GM23338 (cell line): ENCODE measurements around the gene ZBTB46. TPM values are rescaled to one million over a fixed set of nuclear protein-coding genes. Genes with fewer than 3 reads are reported as not detected.

Experiments
- ATAC-seq: fragments of 200-7000 bp; cut with Tn5 transposase; 3 replicates; pipeline ENCODE4 v1.9.1; 2020
- DNase-seq: peaks from one replicate; pipeline ENCODE4 v3.0.0-alpha.2; 2015; ENCODE audit warnings: low spot score
- H2AFZ ChIP-seq: fragments of 200-600 bp; sonication (generic); 2 replicates; pipeline ENCODE4 v1.8.0; 2016; ENCODE audit warnings: antibody characterized with exemption, mild to moderate bottlenecking, moderate library complexity
- H3F3A ChIP-seq: fragments of 200-600 bp; sonication (generic); replicated peaks from 2 replicates; pipeline ENCODE4 v1.8.0; 2017; ENCODE audit warnings: antibody characterized with exemption, mixed run types, low read depth
- H3K27ac ChIP-seq: fragments of 200-600 bp; sonication (generic); 2 replicates; pipeline ENCODE4 v1.6.1; 2016; ENCODE audit warnings: low read depth
- H3K27me3 ChIP-seq: fragments of 200-600 bp; sonication (generic); 2 replicates; pipeline ENCODE4 v1.8.0; 2016; ENCODE audit warnings: mild to moderate bottlenecking, mixed run types, moderate library complexity; ENCODE audit not compliant: insufficient read depth
- H3K36me3 ChIP-seq: fragments of 200-600 bp; sonication (generic); 2 replicates; pipeline ENCODE4 v1.8.0; 2016; ENCODE audit warnings: mild to moderate bottlenecking; ENCODE audit not compliant: insufficient read depth
- H3K4me1 ChIP-seq: fragments of 200-600 bp; sonication (generic); 2 replicates; pipeline ENCODE4 v1.8.0; 2016; ENCODE audit warnings: mild to moderate bottlenecking, moderate library complexity; ENCODE audit not compliant: insufficient read depth
- H3K4me2 ChIP-seq: fragments of 200-600 bp; sonication (generic); 2 replicates; pipeline ENCODE4 v1.7.1; 2017; ENCODE audit warnings: mixed run types
- H3K4me3 ChIP-seq: fragments of 200-600 bp; sonication (generic); 2 replicates; pipeline ENCODE4 v1.6.1; 2016; ENCODE audit warnings: mixed run types
- H3K79me2 ChIP-seq: fragments of 200-600 bp; sonication (generic); replicated peaks from 2 replicates; pipeline ENCODE4 v1.8.0; 2017; ENCODE audit warnings: mild to moderate bottlenecking; ENCODE audit not compliant: insufficient read depth
- H3K9me2 ChIP-seq: fragments of 200-600 bp; sonication (generic); 2 replicates; pipeline ENCODE4 v1.8.0; 2017; ENCODE audit not compliant: insufficient read depth
- H4K20me1 ChIP-seq: fragments of 200-600 bp; sonication (generic); replicated peaks from 2 replicates; pipeline ENCODE4 v1.8.0; 2017; ENCODE audit warnings: mild to moderate bottlenecking; ENCODE audit not compliant: insufficient read depth
- H3K27ac Mint-ChIP-seq: 2 replicates; pipeline ENCODE4 v1.8.0; 2020; ENCODE audit warnings: inconsistent platforms, mild to moderate bottlenecking, moderate library complexity, mixed read lengths
- H3K27me3 Mint-ChIP-seq: 3 replicates; pipeline ENCODE4 v1.8.0; 2022; ENCODE audit warnings: low read depth, mild to moderate bottlenecking, moderate library complexity, mixed read lengths, inconsistent platforms; ENCODE audit not compliant: insufficient read depth, poor library complexity
- H3K36me3 Mint-ChIP-seq: 3 replicates; pipeline ENCODE4 v1.8.0; 2021; ENCODE audit warnings: low read depth, mild to moderate bottlenecking, inconsistent platforms, moderate library complexity, mixed read lengths
- H3K4me1 Mint-ChIP-seq: 3 replicates; pipeline ENCODE4 v1.8.0; 2020; ENCODE audit warnings: mild to moderate bottlenecking, inconsistent platforms, mixed read lengths
- H3K4me3 Mint-ChIP-seq: 3 replicates; pipeline ENCODE4 v1.8.0; 2021; ENCODE audit warnings: moderate library complexity, mild to moderate bottlenecking, inconsistent platforms, mixed read lengths
- H3K9me3 Mint-ChIP-seq: 3 replicates; pipeline ENCODE4 v1.8.0; 2020; ENCODE audit warnings: moderate library complexity, mild to moderate bottlenecking, inconsistent platforms, mixed read lengths
- CREB1 ChIP-seq: fragments of 250-450 bp; sonication (Bioruptor Pico); IDR thresholded peaks from 2 replicates; pipeline ENCODE4 v1.5.0; 2020; ENCODE audit warnings: low read depth, mild to moderate bottlenecking, moderate library complexity
- EZH2phosphoT487 ChIP-seq: fragments of 200-600 bp; sonication (generic); IDR thresholded peaks from one replicate; pipeline ENCODE4 v1.8.1; 2018; ENCODE audit warnings: antibody characterized with exemption; ENCODE audit not compliant: unreplicated experiment
- JUNB ChIP-seq: IDR thresholded peaks from one replicate; pipeline ENCODE4 v1.6.1; 2016; ENCODE audit warnings: antibody characterized with exemption; ENCODE audit not compliant: unreplicated experiment
- NANOG ChIP-seq: IDR thresholded peaks from 2 replicates; pipeline ENCODE4 v1.6.1; 2016; ENCODE audit warnings: antibody characterized with exemption, borderline replicate concordance
- POLR2AphosphoS5 ChIP-seq: IDR thresholded peaks from 2 replicates; pipeline ENCODE4 v1.6.1; 2016; ENCODE audit warnings: antibody characterized with exemption, low read depth
- STAT1 ChIP-seq: IDR thresholded peaks from one replicate; pipeline ENCODE4 v1.6.1; 2016; ENCODE audit warnings: antibody characterized with exemption; ENCODE audit not compliant: unreplicated experiment
- ZNF114 ChIP-seq: fragments of 250-450 bp; sonication (Bioruptor Pico); IDR thresholded peaks from 2 replicates; pipeline ENCODE4 v1.5.0; 2020; ENCODE audit warnings: mild to moderate bottlenecking, moderate library complexity
- polyA plus RNA-seq: library from polyadenylated mRNA; unstranded; fragments of >200 nt; fragmentation: Nextera tagmentation; extraction: Ambion mirVana; gene quantifications from 2 replicates; pipeline ENCODE4 v1.2.1, GENCODE V29; 2016
- total RNA-seq: library from RNA; depleted of rRNA; stranded (reverse); fragments of >200 nt; shearing (Covaris generic); gene quantifications from 2 replicates; pipeline ENCODE4 v1.2.3, GENCODE V29; 2014
- TF ChIP-seq, protein P1 (sequence below), 2 experiments: fragments of 200-600 bp in 1 of 2; sonication (generic) in 1 of 2; conservative IDR thresholded peaks; 2 replicates each; pipeline versions ENCODE4 v1.5.1 to v1.6.1; 2016 to 2017; ENCODE audit warnings: antibody characterized with exemption in 2 of 2, low read depth in 2 of 2, mild to moderate bottlenecking in 2 of 2, moderate library complexity in 1 of 2
- TF ChIP-seq, protein P2 (sequence below): fragments of 250-450 bp; sonication (Bioruptor Pico); IDR thresholded peaks from 2 replicates; pipeline ENCODE4 v1.5.0; 2020; ENCODE audit warnings: mild to moderate bottlenecking, moderate library complexity
- TF ChIP-seq, protein P3 (sequence below): IDR thresholded peaks from one replicate; pipeline ENCODE4 v1.6.1; 2018; ENCODE audit warnings: antibody characterized with exemption; ENCODE audit not compliant: unreplicated experiment
- TF ChIP-seq, protein P4 (sequence below): IDR thresholded peaks from 2 replicates; pipeline ENCODE4 v1.6.1; 2016; ENCODE audit warnings: antibody characterized with exemption

Gene ZBTB46
- total and polyA plus RNA-seq, 2 experiments from 2014 or later, result 3.2 to 26.9 TPM

DNA sequence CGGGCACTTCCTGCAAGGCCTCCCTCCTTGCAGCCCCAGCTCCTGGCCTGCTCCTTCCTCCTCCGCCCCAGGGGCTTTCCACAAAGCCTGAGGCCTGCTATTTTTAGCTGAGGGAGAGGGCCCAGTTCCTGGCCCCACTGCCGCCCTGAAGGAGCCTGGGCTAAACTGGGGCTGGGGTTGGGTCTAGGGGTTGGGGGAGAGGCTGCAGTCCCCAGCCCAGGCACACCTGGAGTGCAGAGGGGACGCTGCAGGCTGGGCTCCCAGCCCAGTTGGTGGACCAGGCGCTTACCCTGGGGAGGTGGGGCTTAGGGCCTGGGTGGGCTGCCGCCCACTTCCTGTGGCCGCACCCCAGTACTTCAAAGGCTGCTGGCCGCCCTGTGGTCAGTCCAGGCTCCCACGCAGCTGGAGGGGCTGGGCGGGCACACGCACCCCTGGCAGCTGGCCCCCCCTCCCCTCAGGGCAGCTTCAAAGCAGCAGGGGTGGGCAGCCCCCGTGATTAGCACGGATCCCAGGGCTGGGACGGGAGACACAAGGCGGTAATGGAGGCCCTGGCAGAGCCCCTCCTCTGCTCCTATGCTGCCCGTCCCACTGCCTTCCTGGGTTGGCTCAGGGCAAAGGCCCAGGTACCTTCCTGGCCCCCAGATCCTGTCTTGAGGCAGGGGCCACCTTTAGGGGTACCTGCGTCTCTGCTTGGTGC lies 23.2 kb upstream of the ZBTB46 start:
- peak overlapping the region; percentile 87 for H3K4me2 ChIP-seq
- no peaks in the 10 kb centered on the region for H3K79me2 ChIP-seq
- ATAC-seq, result peak; percentile 9
- DNase-seq, result peak; percentile 53
- peaks cover 35% of the 10 kb centered on the region for H3K4me1 ChIP-seq
- Mint-ChIP-seq H3K4me1 (peaks cover 39% of the 10 kb centered on the region), H3K36me3 (no peaks in the 10 kb centered on the region; the same call in 2 of the 3 replicates), H3K27me3 (peaks cover 24% of the 10 kb centered on the region), H3K9me3 (no peaks in the 10 kb centered on the region), H3K27ac (no peak overlapping the region), H3K4me3 (no peak overlapping the region)
- peak overlapping the region; percentile 54; the same call in 1 of the 2 replicates for H3K4me3 ChIP-seq
- H2AFZ ChIP-seq, result 0 out of 2 replicates have a peak overlapping the region, but pooled peaks have one; percentile 52
- no peak for TF ChIP-seq POLR2AphosphoS5
- TF ChIP-seq, protein P1, sequence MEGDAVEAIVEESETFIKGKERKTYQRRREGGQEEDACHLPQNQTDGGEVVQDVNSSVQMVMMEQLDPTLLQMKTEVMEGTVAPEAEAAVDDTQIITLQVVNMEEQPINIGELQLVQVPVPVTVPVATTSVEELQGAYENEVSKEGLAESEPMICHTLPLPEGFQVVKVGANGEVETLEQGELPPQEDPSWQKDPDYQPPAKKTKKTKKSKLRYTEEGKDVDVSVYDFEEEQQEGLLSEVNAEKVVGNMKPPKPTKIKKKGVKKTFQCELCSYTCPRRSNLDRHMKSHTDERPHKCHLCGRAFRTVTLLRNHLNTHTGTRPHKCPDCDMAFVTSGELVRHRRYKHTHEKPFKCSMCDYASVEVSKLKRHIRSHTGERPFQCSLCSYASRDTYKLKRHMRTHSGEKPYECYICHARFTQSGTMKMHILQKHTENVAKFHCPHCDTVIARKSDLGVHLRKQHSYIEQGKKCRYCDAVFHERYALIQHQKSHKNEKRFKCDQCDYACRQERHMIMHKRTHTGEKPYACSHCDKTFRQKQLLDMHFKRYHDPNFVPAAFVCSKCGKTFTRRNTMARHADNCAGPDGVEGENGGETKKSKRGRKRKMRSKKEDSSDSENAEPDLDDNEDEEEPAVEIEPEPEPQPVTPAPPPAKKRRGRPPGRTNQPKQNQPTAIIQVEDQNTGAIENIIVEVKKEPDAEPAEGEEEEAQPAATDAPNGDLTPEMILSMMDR (conservative IDR thresholded peaks at IDR 0.05; ENCODE audit: low read depth in 2 of 2), result no peak
- no peak for TF ChIP-seq EZH2phosphoT487
- TF ChIP-seq, protein P2, sequence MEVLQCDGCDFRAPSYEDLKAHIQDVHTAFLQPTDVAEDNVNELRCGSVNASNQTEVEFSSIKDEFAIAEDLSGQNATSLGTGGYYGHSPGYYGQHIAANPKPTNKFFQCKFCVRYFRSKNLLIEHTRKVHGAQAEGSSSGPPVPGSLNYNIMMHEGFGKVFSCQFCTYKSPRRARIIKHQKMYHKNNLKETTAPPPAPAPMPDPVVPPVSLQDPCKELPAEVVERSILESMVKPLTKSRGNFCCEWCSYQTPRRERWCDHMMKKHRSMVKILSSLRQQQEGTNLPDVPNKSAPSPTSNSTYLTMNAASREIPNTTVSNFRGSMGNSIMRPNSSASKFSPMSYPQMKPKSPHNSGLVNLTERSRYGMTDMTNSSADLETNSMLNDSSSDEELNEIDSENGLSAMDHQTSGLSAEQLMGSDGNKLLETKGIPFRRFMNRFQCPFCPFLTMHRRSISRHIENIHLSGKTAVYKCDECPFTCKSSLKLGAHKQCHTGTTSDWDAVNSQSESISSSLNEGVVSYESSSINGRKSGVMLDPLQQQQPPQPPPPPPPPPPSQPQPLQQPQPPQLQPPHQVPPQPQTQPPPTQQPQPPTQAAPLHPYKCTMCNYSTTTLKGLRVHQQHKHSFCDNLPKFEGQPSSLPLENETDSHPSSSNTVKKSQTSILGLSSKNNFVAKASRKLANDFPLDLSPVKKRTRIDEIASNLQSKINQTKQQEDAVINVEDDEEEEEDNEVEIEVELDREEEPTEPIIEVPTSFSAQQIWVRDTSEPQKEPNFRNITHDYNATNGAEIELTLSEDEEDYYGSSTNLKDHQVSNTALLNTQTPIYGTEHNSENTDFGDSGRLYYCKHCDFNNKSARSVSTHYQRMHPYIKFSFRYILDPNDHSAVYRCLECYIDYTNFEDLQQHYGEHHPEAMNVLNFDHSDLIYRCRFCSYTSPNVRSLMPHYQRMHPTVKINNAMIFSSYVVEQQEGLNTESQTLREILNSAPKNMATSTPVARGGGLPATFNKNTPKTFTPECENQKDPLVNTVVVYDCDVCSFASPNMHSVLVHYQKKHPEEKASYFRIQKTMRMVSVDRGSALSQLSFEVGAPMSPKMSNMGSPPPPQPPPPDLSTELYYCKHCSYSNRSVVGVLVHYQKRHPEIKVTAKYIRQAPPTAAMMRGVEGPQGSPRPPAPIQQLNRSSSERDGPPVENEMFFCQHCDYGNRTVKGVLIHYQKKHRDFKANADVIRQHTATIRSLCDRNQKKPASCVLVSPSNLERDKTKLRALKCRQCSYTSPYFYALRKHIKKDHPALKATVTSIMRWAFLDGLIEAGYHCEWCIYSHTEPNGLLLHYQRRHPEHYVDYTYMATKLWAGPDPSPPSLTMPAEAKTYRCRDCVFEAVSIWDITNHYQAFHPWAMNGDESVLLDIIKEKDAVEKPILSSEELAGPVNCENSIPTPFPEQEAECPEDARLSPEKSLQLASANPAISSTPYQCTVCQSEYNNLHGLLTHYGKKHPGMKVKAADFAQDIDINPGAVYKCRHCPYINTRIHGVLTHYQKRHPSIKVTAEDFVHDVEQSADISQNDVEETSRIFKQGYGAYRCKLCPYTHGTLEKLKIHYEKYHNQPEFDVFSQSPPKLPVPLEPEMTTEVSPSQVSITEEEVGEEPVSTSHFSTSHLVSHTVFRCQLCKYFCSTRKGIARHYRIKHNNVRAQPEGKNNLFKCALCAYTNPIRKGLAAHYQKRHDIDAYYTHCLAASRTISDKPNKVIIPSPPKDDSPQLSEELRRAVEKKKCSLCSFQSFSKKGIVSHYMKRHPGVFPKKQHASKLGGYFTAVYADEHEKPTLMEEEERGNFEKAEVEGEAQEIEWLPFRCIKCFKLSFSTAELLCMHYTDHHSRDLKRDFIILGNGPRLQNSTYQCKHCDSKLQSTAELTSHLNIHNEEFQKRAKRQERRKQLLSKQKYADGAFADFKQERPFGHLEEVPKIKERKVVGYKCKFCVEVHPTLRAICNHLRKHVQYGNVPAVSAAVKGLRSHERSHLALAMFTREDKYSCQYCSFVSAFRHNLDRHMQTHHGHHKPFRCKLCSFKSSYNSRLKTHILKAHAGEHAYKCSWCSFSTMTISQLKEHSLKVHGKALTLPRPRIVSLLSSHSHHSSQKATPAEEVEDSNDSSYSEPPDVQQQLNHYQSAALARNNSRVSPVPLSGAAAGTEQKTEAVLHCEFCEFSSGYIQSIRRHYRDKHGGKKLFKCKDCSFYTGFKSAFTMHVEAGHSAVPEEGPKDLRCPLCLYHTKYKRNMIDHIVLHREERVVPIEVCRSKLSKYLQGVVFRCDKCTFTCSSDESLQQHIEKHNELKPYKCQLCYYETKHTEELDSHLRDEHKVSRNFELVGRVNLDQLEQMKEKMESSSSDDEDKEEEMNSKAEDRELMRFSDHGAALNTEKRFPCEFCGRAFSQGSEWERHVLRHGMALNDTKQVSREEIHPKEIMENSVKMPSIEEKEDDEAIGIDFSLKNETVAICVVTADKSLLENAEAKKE (CRISPR knock-in tag), result no peak
- TF ChIP-seq, protein P3, sequence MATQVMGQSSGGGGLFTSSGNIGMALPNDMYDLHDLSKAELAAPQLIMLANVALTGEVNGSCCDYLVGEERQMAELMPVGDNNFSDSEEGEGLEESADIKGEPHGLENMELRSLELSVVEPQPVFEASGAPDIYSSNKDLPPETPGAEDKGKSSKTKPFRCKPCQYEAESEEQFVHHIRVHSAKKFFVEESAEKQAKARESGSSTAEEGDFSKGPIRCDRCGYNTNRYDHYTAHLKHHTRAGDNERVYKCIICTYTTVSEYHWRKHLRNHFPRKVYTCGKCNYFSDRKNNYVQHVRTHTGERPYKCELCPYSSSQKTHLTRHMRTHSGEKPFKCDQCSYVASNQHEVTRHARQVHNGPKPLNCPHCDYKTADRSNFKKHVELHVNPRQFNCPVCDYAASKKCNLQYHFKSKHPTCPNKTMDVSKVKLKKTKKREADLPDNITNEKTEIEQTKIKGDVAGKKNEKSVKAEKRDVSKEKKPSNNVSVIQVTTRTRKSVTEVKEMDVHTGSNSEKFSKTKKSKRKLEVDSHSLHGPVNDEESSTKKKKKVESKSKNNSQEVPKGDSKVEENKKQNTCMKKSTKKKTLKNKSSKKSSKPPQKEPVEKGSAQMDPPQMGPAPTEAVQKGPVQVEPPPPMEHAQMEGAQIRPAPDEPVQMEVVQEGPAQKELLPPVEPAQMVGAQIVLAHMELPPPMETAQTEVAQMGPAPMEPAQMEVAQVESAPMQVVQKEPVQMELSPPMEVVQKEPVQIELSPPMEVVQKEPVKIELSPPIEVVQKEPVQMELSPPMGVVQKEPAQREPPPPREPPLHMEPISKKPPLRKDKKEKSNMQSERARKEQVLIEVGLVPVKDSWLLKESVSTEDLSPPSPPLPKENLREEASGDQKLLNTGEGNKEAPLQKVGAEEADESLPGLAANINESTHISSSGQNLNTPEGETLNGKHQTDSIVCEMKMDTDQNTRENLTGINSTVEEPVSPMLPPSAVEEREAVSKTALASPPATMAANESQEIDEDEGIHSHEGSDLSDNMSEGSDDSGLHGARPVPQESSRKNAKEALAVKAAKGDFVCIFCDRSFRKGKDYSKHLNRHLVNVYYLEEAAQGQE, result no peak
- TF ChIP-seq, protein P4, sequence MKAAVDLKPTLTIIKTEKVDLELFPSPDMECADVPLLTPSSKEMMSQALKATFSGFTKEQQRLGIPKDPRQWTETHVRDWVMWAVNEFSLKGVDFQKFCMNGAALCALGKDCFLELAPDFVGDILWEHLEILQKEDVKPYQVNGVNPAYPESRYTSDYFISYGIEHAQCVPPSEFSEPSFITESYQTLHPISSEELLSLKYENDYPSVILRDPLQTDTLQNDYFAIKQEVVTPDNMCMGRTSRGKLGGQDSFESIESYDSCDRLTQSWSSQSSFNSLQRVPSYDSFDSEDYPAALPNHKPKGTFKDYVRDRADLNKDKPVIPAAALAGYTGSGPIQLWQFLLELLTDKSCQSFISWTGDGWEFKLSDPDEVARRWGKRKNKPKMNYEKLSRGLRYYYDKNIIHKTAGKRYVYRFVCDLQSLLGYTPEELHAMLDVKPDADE, result no peak
- TF ChIP-seq JUNB, result no peak
- TF ChIP-seq NANOG, result no peak
- TF ChIP-seq ZNF114, result no peak
- no peak for TF ChIP-seq STAT1
- TF ChIP-seq CREB1 (CRISPR knock-in tag), result no peak
- H3K9me2 ChIP-seq, result no peaks in the 10 kb centered on the region
- H3K27ac ChIP-seq, result no peak overlapping the region
- H3K36me3 ChIP-seq, result no peaks in the 10 kb centered on the region
- peaks cover 7% of the 10 kb centered on the region; the same call in 1 of the 2 replicates for H3F3A ChIP-seq
- H4K20me1 ChIP-seq, result no peaks in the 10 kb centered on the region
- no peaks in the 10 kb centered on the region for H3K27me3 ChIP-seq
